HG02852 (cell line): ENCODE results near the gene ERMP1.

ENCODE experiments used
- ATAC-seq: cut with Tn5 transposase; IDR thresholded peaks from one replicate; pipeline ENCODE4 v1.9.1; 2021; ENCODE audit warnings: mild to moderate bottlenecking, moderate library complexity; ENCODE audit not compliant: unreplicated experiment

ERMP1 gene

GRCh38 chr9:5854063-5854790, 21.3 kb upstream of the ERMP1 start:
- no peak for ATAC-seq

- ATAC-seq: no peak
Observed at GRCh38 chr9:5853617-5854016, 20.7 kb upstream of the ERMP1 start.

DNA sequence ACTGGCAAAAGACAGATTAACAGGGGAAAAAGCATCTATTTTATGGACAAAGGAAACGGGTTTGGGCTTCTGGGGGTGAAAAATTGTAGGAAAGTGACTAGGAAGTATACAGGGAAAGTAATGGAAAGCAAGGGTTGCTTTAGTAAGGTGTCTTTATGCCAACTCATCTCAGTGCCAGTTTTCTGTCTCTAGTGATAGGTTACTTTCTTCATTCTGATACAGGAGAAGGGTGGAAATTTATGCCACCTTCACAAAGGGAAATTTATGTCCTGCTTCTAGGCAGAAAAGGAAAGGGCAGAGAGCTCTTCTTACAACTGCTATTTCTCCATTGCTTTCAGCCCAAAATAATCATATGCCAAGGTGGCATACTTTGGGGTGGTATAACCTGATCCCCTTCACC, 20.1 kb upstream of the ERMP1 start:
- no peak for ATAC-seq

GRCh38 chr9:5851445-5851844, 18.5 kb upstream of the ERMP1 start:
- peak; percentile 95 for ATAC-seq

DNA sequence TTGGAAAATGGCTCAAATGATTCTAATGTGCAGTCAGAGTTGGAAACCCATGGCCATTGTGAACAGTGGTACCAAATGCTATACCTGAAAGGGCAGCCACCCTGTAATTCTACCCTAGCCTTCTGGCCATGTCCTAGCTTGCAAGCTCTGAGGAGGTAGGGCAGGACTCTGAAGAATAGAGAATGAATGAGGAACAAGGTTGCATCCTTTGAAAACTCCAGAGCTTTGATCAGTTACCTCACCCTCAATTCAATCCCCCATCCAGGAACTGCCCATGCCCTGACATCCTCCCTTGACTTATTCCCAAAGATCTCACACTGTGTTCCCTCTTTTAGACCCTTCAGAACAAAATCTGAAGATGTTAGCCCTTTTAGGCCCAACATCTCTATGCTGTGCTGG, 17.8 kb upstream of the ERMP1 start:
- no peak for ATAC-seq

GRCh38 chr9:5848372-5848882, 15.5 kb upstream of the ERMP1 start:
- ATAC-seq: no peak

DNA sequence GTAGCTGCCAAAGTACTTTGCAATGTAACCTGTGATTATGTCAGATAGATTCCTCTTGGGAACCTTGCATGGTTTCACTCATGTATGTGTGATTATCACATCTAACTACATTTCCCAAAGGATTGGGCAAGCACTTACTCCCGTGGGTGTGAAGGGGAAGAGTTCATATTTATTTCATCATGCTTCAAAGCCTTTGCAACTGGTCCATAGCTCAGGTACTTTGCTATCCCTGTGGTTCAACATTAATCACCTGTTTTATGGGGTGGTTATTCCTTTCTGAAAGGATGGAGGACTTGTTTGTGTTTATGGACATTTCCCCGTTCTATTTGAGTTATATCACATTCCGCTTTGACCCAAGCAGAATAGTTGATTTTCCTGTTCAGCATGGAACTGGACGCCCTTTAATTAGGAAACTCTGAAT, 13.6 kb upstream of the ERMP1 start:
- ATAC-seq: no peak

DNA sequence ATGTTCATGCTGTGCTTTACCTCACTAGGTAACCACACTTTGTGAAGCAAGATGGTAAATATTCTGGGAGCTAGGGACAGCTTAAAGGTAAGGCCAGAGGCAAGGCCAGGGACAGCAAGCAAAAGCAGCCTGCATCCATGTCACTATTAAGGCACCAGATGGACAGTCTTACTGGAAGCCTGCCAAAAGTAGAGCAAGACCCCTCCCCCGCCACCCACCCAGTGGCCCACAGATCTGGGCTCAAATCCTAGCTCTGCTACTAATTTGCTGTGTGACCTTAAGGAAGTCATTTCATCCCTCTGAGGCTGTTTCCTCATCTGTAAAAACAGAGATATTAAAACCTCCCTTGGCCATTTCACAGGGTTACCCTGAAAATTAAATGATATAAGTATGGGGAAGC, 13.2 kb upstream of the ERMP1 start:
- ATAC-seq: no peak

- ATAC-seq: no peak
Observed at GRCh38 chr9:5845157-5845531, 12.2 kb upstream of the ERMP1 start.

GRCh38 chr9:5843794-5844471, 11.0 kb upstream of the ERMP1 start:
- ATAC-seq: no peak

- no peak for ATAC-seq
Observed at GRCh38 chr9:5842929-5843793, 10.2 kb upstream of the ERMP1 start.

GRCh38 chr9:5841771-5842573, 9.1 kb upstream of the ERMP1 start:
- ATAC-seq: no peak

GRCh38 chr9:5840788-5841187, 7.9 kb upstream of the ERMP1 start:
- no peak for ATAC-seq

DNA sequence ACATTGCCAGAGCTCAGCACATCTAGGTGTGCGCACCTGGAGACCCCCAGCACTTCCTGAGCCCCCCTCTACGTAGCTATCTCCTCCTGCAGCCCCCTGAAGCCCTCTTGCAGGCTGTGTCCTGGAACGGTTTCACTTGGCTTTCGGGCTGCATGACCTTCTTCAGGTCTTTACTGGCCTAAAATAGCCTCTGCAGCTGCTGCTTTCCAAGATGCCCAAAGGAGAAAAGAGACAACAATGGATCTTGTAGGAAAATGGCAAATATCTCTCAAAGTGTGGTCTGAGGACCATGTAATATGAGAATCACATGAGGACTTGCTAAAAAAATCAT, 6.6 kb upstream of the ERMP1 start:
- no peak for ATAC-seq

- ATAC-seq: no peak
Observed at GRCh38 chr9:5838884-5839571, 6.1 kb upstream of the ERMP1 start.

GRCh38 chr9:5835808-5836207, 2.9 kb upstream of the ERMP1 start:
- no peak for ATAC-seq

- ATAC-seq: no peak
Observed at GRCh38 chr9:5834214-5834613, 1.3 kb upstream of the ERMP1 start.

DNA sequence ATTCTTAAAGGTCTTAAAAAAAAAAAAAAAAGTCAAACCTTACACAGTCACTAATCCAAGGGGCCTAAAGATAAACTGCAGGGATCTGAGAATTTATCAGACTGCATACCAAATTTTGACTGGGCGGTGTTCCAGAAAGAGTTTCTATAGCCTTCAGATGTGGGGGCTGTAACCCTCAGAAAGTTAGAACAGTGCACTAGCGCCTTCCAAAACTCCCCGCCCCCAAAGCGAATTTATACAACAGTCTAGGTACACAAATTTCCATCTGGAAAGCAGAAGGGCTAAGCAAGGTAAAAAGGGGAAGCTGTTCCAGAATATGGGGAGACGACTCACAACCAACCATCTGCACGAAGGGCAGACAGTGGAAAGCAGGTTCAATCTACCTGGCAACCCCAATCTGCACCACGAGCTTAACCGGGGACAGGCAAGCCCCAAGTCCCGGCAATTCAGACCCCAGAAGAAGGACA, 813 bp downstream of the ERMP1 start:
- ATAC-seq: peak; percentile 25

GRCh38 chr9:5825895-5826622, 6.9 kb downstream of the ERMP1 start:
- no peak for ATAC-seq
